ENCODE data around the gene HTATIP2. TPM values are rescaled to one million over a fixed set of nuclear protein-coding genes. Genes with fewer than 3 reads are reported as not detected.

Gene HTATIP2
- total RNA-seq, 4 donors from 2014 or later, result 39.0 to 83.9 (median 55.7) TPM

DNA sequence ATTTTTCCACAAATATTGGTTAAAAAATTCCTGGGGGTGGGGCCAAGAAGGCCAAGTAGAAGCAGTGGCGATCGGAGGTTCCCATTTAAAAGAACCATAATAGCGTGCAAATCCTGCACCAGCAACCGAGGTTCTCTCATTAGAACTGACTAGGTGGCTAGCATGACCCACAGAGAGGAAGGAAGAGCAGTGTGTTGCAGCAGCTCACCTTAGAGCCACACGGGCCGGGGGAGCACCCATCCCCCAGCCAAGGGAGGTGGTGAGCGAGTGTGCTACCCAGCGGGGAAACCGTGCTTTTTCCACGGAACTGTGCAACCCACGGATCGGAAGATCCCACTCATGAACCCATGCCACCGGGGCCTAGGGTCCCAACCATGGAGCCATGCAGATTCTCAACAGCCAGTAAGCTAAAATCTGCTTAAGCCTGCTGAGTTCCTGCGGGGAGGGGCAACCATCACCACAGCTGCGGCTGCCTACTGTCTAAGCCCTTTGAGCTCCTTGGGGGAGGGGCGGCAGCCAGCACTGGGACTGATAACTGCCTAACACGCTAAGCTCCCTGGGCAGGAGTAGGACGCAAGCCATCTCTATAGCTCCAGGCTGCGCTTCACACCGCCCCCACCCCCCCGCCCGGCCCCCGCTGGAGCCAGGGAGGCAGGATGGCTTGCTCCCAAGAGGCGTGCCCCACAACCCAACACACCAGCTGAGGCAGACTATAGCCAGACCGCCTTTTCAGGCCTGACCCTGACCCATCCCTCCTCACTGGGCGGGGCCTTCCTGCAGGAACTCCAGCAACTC, 21.0 kb upstream of the HTATIP2 start:
- TF ChIP-seq, protein P1, sequence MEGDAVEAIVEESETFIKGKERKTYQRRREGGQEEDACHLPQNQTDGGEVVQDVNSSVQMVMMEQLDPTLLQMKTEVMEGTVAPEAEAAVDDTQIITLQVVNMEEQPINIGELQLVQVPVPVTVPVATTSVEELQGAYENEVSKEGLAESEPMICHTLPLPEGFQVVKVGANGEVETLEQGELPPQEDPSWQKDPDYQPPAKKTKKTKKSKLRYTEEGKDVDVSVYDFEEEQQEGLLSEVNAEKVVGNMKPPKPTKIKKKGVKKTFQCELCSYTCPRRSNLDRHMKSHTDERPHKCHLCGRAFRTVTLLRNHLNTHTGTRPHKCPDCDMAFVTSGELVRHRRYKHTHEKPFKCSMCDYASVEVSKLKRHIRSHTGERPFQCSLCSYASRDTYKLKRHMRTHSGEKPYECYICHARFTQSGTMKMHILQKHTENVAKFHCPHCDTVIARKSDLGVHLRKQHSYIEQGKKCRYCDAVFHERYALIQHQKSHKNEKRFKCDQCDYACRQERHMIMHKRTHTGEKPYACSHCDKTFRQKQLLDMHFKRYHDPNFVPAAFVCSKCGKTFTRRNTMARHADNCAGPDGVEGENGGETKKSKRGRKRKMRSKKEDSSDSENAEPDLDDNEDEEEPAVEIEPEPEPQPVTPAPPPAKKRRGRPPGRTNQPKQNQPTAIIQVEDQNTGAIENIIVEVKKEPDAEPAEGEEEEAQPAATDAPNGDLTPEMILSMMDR (IDR thresholded peaks at IDR 0.05; ENCODE audit: low read depth), result no peak

DNA sequence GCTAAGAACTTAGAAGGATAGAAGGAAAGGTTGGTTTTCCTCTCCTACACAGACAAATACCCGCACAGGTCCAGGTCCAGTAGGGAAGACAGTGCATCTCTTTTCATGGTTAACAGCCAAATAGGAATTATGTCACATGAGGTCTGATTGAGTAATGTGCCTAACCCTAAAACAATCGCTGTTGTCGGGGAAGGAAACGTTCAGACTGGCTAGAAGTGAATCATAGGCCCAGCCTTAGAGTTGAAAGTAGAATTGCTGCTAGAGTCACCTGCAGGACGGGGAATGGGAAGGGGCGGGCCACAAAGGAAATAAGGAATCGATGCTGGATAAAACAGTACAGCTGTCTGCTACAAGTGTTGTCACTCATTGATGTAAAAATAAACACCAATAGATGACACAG, 12.4 kb upstream of the HTATIP2 start:
- TF ChIP-seq, protein P1 (IDR thresholded peaks at IDR 0.05; ENCODE audit: low read depth), result no peak

DNA sequence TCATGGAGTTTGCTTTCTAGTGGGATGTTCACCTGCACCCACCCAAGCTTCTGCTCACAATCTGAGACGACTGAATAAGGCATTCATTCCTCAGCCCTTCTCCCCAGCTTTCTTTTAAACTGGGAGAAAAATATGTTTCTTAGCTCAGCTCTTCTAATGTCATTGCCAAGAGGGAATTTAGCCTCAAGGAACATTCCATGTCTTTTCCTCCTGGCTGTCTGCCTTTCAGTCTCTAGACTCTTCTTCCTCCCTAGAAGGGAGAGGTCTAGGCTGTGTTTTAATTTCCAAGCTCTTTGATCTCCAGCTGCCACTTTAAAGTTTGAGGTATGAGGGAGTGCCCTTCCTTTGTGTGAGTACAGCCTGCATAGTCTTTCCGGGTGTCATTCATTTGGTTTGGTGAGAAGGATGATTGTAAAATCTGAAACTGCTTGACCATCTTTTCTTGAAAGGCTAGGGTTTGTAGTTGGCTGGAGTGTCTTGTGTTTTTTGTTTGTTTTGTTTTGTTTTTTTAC, 11.7 kb upstream of the HTATIP2 start:
- TF ChIP-seq, protein P1 (IDR thresholded peaks at IDR 0.05; ENCODE audit: low read depth), result no peak

DNA sequence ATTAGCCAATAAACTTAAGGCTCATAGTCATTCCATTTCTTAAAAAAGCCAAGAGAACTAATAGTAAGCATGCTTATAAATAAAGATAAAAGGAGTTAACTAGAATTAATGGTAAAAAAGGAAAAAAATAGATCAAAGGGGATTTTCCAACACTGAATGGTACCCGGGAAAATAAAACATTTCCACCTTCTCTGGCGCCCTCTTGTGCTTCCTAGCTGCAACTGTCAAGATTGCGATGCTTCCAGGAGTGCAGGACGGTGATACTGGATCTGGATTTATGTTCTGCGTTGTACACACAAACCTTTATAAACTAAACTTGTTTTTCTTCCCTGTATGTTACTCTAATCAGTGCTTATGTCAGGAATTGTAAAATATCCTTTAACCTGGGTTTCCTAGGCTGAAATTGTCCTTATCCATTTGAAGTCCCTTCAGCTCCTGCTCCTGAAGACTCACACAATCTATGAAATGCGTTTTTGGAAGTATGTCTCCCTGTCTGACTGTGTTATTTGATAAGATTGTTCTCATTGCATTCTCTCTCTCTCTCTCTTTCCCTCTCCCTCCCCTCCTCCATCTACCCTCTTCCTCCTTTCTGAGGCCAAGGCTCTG, 9.6 kb upstream of the HTATIP2 start:
- TF ChIP-seq, protein P1 (IDR thresholded peaks at IDR 0.05; ENCODE audit: low read depth), result no peak

DNA sequence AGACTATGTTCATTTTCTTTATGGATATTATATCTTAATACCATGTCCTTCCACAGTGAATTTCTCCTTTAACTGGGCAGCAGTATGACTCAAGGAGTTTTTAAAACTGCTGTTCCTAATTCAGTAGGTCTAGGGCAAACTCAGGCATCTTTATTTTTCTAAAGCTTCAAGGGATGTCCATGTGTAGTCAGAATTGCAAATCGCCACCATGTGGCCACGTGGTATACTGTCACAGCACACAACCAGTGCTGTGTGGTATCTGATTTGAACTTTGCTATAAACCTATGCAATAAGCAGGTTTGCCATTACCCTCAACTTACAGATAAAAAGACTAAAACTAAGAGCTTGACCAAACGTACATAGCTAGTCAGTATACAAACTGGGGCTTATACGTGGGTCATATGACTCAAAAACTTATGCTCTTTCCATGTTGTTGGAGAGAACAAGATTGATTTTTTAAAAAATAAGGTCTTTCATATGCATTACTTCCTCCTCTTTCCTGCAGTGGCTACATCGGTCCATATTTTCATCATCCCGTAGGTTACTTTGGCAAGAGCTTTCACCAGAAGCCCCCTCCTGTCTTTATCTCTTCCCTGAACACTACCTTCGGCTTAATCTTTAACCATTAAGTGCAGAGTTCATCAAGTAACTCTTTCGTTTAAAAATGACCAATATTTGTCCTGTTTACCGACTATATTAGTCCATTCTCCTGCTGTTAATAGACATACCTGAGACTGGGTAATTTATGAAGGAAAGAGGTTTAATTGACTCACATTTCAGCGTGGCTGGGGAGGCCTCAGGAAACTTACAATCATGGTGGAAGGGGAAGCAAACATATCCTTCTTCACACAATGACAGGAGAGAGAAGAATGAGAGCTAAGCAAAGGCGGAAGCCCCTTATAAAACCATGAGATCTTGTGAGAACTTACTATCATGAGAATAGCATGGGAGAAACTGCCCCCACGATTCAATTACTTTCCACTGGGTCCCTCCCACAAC, 8.0 kb upstream of the HTATIP2 start:
- TF ChIP-seq, protein P1 (IDR thresholded peaks at IDR 0.05; ENCODE audit: low read depth), result no peak

DNA sequence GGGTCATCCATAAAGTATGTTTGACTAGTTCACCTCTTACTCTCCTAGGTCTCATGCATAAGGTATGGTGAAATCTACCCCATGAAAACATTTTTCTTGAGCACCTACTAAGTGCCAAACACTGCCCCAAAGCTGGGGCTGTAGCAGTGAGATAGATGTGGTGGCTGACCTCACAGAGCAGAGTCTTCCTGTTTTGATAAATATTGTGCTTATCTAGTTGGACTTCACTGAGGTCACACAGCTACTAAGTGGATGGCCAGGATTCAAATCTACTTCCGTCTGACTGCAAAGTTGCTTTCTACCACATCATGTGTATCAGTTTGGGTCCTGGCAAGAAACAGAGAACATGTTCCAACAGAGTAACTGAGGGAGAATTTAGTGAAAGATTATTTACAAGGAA, 6.4 kb upstream of the HTATIP2 start:
- TF ChIP-seq, protein P1 (IDR thresholded peaks at IDR 0.05; ENCODE audit: low read depth), result no peak
